NCI-H526 (cell line): ENCODE data around the gene SPDYE6.
A peak's percentile ranks its signal among the peaks of the same experiment; 100 is the strongest.
"Not testable (repeated sequence)": the region's sequence is repeated elsewhere in the genome, so short reads cannot be mapped to it uniquely, and the experiment has no call there.

Experiments
- DNase-seq, 2 experiments: peaks; one replicate each; lab custom pipeline; 2025; lab: John Stamatoyannopoulos, UW

The SPDYE6 gene

DNA sequence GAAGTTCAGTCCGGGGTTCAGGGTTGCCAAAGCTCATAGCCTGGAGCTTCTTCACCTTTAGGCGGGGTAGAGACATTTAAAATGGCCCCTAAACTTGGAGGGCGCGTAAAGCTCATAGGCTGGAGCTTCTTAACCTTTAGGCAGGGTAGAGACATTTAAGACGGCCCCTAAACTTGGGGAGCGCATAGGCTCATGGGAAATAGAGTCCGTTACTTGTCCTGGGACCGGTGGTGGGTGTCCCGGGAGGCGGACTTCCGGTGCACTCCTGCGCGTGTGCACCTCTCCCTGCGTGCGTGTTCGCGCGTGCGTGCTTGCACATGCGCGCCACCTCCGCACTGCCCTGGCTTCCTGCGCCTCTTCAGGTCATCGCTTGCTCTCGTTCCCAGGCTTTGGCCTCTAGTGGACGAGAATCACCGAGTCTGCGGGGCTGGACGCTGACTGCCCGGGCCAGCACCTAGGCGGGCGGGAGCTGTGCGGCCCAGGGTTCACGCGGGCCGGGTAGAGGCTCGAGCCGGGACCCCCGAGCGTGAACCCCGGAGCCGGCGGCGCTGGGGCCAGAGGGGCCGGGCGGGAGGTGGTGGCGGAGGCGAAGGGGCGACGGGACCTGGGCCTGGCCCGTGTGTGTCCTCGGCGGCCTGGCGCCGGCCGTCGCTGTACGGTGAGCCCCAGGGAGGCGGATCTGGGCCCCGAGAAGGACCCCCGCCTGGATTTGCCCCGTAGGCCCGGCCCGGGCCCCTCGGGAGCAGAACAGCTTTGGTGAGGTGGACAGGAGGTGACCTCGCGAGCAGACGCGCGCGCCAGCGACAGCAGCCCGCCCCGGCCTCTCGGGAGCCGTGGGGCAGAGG lies 7.5 kb upstream of the SPDYE6 start:
- DNase-seq: peak; percentile 99

DNA sequence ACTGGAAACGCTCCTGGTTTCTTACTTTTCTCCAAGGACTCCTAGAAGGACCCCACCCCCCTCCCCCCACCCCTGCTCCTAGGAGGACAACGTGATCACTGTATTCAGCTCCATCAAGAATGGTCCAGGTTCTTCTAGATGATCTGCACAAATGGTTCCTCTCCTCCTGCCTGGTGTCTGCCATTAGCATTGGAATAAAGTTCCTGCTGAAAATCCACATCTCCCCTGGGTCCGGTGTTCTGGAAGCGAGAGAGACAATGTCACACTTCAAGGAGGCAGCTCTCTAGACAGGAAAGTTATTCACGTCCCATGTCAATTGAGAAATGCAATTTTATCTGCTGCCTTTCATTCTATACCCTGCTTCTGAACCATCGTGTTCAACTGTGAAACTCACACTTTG lies 9.3 kb downstream of the SPDYE6 start:
- DNase-seq: not testable (repeated sequence)

DNA sequence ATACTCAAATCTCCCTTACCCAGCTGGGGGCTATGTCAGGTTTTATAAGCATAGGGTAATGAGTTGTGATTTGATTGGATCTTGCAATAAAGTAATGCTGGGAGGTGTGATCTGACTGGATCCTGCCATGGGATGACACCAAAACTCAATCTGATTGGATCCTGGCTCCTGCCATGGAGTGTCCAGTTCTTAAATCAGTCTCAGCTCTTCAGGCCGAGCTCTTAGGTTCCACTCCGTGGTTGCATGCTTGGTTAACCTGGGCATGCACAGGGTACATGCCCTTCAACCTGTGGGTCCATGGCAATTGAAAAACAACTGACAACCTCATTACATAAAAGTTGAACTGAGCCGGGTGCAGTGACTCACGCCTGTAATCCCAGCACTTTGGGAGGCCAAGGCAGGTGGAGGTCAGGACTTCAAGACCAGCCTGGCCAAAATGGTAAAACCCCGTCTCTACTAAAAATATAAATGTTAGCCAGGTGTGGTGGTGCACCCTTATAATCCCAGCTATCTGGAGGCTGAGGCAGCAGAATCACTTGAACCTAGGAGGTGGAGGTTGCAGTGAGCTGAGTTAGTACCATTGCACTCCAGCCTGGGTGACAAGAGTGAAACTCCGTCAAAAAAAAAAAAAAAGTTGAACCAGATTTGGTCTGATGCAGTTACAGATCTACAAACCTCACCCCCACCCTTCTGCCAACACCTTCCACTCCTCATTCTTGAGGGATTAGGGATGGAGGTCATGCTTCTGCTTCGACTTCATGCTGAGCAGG lies 15.5 kb downstream of the SPDYE6 start:
- DNase-seq: not testable (repeated sequence)

DNA sequence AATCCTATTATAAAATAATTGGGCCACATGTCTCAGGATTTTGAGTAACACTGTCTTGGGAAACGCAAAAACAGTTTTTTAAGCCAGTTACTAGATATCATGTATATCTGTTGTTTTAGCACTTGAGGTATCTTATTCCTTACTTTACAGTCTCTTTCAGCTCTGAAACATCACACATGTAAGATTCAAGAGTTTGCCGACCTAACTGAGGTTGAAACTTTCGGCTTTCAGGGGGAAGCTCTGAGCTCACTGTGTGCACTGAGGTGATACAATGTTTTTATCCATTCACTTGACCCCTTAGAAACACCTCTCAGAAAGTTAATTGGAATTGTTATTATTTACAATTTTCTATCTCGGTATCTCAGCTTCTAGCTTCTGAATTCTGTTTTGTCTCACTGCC lies 18.8 kb downstream of the SPDYE6 start:
- DNase-seq: not testable (repeated sequence)

DNA sequence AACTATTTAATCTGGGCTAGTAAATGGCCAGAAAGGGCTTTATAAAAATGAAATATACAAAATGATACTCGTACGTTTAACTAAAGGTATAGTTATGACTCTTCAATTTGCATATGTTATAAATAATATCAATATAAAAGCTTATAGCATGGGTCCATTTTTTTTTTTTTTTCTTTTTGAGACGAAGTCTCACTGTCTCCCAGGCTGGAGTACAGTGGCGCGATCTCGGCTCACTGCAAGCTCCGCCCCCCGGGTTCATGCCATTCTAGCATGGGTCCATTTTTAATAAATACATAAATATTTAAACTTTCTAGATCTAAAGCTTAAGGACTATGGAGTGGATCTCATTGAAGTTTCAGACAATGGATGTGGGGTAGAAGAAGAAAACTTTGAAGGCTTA lies 19.2 kb downstream of the SPDYE6 start:
- DNase-seq: not testable (repeated sequence)

DNA sequence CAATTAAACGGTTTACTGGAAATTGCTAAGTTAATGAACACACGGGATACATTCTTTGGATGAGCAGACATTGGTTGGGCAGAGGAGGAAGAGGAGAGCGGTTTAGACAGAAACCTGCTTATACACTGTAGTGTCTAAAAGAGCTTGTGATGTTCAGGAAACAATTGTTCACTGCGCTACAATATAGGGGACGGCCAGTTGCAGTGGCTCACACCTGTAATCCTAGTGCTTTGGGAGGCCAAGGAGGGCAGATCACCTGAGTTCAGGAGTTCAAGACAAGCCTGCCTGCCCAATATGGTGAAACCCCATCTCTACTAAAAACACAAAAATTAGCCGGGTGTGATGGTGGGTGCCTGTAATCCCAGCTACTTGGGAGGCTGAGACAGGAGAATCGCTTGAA lies 20.7 kb downstream of the SPDYE6 start:
- not testable (repeated sequence) for DNase-seq

DNA sequence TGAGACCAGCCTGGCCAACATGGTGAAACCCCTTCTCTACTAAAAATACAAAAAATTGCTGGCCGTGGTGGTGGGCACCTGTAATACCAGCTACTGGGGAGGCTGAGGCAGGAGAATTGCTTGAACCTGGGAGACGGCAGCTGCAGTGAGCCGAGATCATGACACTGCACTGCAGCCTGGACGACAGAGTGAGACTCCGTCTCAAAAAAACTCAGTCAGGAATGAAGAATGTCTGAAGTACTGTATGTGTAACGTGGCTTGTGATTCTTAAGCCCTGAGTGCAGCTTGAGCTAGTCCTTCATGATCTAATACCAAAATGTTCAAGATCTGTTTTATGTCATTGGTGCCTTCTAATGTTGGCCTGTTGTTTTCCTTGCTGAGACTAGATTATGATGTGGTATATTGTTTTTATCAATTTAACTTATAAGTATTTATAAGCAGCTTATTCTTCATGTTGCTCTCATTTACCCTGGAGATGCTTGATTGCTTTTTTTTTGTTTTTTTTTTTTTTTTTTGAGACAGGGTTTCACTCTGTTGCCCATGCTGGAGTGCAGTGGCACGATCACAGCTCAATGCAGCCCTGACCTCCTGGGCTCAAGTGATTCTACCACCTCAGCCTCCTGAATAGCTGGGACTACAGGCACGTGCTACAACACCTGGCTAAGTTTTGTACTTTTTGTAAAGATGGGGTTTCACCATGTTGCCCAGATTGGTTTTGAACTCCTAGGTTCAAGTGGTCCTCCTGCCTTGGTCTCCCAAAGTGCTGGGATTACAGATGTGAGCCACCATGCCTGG lies 25.4 kb downstream of the SPDYE6 start:
- DNase-seq: not testable (repeated sequence)

DNA sequence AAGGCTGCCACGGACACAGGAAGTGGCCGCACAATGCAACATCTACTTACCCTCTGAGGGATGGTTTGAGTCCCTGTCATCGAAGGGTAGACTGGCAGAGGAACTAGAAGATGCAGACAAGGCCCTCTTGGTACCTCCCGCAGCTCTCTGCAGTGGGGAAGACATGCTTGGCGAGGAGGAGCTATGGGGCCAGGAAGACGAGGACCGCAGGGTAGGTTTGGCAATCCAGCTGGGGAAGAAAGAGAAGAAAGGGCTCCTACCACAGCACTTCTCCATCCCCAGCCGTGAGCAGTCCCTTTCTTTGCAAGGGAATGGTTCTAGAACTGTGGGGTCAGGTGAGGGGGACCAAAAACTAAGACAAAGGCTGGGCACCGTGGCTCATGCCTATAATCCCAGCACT lies 26.9 kb downstream of the SPDYE6 start:
- not testable (repeated sequence) for DNase-seq

DNA sequence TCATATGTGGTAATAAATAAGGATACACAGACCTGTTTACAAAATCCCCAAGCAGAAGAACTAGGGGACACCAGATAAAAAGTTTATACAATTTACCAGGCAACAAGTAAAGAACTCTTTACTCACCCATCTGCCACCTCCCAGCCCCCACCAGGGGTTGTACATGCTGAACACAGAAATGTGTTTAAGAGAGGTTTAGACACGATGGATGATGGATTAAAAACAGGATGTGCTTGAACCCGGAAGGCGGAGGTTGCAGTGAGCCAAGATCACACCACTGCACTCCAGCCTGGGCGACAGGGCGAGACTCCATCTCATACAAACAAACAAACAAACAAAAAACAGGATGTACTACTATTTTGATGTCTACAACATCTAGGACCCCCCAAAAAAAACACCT lies 27.4 kb downstream of the SPDYE6 start:
- DNase-seq: not testable (repeated sequence)

DNA sequence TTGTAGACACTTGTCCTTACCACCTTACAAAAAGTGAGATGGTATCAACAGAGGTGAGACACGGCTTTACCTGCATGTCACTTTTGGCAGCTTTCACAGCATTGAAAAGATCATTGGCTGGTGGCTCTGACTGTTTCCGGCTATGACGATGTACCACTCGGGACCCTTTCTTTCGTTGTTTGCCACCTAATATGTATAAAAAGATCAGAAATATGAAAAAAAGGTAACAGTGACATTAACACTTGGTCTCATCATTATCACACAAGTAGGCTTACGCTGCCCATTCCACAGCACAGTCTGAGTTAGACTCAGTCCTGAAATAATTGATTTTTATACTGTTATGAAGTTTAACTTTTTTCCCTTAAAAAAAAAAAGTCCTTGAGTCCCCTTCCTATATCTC lies 29.1 kb downstream of the SPDYE6 start:
- not testable (repeated sequence) for DNase-seq

DNA sequence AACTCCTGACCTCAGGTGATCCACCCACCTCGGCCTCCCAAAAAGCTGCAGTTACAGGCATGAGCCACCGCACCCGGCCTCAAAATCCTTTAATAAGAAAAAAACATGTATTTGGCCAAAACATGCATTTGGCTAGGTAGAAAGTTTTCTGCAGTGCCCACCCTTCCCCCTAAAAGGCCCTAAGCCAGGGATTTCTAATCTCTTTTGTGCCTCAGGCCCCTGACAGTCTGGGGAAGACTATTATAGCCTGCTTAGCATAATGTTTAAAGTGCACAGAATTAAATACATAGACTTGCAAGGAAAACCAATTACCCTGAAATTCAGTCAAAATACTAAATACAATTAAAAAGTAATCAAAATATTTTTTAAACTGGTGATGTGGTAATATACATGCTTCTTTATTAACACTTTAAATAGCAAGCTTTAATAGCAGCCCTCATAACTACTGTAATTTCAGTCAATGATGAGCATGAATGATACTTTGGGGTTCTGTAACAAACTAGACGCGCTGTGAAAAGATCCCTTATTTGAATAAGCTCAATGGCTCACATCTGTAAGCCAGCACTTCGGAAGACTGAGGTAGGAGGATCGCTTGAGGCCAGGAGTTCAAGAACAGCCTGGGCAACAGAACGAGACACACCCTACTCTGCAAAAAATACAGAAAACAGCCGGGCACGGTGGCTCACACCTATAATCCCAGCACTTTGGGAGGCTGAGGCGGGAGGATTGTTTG lies 29.9 kb downstream of the SPDYE6 start:
- DNase-seq: no peak

DNA sequence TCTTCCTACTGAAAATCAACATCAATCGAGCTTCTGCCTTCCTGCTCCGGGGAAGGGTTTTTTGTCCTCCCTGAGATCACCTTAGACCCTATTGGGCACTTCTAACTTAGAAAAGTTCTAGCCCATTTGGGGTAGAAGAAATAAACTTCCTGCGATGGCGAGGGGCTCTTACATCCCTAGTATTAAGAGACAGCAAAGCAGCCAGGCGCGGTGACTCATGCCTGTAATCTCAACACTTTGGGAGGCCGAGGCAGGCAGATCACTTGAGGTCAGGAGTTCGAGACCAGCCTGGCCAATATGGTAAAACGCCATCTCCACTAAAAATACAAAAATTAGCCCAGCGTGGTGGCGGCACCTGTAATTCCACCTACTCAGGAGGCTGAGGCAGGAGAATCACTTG lies 31.1 kb downstream of the SPDYE6 start:
- DNase-seq: not testable (repeated sequence)

DNA sequence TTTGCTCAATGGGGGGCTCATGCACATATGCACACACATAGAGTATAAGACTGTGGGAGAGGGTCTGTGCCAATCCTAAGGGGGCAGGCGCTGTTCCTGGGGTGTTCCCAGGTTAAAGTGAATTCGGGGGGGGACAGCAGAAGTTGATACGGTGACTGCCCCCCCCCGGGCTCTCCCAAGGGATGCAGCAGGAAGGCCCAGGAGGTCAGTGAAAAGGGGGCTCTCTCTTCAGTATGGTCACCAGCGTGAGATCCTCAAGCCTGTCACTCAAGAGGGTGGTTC lies 32.4 kb downstream of the SPDYE6 start:
- DNase-seq: no peak

DNA sequence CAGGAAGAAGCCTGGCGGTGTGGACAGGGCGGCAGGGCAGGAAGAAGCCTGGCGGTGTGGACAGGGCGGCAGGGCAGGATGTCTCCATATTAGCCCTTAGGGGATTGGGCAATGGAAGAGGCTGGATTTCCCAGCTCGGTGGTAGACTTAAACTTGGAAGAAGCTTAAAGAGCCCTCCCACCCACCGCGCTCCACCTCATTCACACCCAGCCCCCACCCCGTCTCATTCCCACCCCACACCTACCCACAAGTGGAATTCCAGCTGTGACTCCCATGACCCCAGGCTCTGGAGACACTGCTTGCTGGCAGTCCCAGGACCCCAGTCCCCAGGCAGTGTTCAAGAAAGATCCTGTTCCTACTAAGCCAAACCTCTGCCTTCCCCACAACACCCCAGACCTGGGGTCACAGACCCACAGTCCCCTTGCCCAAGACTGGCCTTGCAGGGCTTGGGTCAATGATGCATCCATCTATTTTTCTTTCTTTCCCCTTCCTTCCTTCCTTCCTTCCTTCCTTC lies 34.0 kb downstream of the SPDYE6 start:
- no peak for DNase-seq

DNA sequence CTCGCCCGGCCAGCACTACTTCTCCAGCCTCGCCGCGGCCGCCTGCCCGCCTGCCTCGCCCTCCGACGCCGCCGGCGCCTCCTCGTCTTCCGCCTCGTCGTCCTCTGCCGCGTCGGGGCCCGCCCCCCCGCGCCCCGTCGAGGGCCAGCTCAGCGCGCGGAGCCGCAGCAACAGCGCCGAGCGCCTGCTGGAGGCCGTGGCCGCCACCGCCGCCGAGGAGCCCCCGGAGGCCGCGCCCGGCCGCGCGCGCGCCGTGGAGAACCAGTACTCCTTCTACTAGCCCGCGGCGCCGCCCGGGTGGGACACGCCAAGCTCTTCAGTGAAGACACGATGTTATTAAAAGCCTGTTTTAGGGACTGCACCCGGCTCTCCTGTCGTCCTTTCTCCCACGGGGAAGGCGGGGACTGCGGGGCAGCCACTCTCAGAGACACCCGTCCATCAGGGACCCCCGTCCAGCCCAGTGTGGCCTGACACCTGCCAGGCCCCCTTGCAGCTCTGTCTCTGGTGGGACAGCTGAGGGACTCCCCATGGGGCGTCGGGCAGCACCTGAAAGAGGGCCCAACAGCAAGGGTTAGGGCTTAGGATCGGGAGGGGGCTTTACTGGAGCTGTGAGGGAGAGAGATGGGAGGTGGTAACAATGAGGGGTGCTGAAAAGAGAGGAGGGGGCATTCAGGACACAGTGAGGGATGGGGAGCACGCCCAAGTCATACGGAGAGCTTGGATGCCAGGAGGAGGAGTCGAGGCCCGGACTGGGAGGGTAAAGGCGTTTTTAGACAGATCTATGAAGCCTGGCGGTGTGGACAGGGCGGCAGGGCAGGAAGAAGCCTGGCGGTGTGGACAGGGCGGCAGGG lies 34.7 kb downstream of the SPDYE6 start:
- DNase-seq: no peak

DNA sequence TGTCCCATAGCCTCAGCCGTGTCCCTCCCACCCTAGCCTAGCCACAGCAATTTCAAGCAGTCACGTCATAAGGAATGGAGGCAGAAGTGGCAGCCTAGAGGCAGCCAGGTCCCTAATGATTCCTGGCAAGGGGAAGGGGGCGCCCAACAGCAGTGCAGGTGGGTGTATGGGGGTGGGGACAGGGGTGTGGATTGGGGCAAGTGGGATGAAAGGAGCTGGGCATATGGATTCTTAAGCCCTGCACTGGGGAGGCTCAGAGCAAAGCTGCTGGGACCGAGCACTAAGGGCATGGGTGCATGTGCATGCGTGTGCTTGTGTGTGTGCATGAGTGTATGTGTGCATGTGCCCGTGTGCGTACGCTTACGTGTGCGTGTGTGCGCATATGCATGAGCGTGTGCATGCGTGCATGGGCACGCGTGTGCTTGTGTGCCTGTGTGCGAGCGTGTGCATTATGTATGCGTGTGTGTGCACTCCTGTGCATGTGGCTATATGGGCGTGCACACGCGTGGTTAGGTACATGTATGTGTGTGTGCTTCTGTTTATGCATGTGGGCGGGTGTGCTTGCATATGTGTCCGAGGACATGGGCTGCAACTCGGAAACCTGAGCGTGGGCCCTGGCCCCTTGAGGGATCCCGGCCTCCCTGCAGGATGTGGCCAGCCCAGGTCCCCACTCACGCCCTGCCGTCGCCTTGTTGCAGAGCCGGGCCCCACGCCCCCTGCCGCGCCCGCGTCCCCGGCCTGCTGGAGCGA lies 35.5 kb downstream of the SPDYE6 start:
- no peak for DNase-seq

DNA sequence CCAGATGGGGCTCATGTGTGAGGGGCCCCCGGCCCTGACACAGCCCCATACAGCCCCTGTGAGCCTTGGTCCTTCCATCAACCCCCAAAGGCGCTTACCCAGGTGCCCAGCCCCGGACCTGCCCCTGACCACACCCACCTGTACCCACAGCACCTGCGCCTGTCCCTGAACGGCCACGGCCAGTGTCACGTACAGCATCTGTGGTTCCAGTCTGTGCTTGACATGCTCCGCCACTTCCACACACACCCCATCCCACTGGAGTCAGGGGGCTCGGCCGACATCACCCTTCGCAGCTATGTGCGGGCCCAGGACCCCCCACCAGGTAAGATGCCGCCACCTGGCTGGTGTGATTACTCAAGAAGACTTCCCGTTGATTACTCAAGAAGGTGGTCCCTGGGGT lies 36.1 kb downstream of the SPDYE6 start:
- DNase-seq: no peak

DNA sequence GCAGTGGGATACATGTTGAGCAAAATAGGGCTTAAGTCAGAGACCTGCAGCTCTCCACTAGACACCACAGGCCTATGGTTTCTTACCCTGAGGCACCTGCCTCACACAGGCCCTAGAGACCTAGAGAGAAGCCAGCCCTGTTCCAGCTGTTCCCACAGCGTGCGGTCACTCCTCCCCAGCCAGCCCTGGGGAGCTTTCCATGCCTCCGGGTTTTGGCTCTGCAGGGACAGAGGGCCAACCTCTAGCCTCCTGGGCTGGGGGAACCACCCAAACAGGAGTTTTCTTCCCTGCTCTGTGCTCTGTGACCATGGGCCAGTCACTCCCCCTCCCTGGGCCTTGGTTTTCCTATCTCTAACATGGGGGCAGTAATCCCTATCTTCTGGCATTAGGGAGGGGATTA lies 36.6 kb downstream of the SPDYE6 start:
- DNase-seq: no peak

DNA sequence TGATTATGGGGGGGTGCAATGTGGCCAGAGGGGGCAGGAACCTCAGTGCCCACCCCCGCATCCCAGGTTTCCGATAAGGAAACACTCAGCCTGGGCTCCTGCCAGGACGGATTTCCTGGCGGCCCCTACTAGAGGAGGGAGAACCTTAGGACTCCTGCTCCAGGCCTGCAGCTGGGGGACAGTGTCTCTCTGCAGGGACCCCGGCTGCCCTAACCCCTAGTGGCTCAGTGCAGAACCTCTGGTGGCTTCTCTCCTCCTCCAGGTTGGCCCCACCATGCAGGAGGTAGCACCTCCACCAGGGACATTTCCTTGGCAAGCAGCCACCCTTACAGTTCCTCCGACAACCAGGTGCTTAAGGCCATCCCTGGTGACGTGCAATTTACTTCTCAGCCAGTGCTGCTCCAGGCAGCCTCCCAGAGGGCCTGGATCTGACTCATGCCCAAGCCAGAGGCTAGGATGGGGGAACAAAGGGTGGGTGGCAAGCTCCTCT lies 37.7 kb downstream of the SPDYE6 start:
- no peak for DNase-seq
